Measurements from ENCODE around the gene TEX12.
"Not testable (repeated sequence)": the region's sequence is repeated elsewhere in the genome, so short reads cannot be mapped to it uniquely, and the experiment has no call there.

The TEX12 gene

GRCh38 chr11:112163875-112164685, 3.1 kb upstream of the TEX12 start, which contains the start of gene IL18:
Gene IL18 (minus strand): TSS chr11:112164094. CDS start chr11:112155053, 9,041 bp downstream.
- DNase-seq (ENCODE audit: low read depth in 2 of 2) = no peak

DNA sequence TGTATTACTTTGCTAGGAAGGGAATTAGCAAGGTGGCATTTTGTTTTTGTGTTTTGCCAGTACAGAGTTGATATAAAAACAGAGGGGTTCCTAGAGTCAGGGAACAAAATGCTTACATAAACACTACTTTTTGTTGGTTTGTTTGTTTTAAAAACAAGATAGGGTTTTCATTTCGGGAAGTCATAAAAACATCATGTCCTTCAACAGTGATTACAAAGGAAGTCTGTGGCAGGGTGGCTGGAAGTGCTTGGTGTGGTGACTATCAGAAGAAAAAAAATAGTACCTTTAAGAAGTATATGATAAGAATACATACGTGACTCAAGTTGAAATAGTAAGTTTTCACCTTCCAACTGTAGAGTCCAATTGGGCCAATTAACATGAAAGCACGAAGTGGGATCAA, 2.1 kb upstream of the TEX12 start:
- DNase-seq (ENCODE audit: low read depth in 2 of 2) = no peak

- no peak for DNase-seq (ENCODE audit: low read depth in 2 of 2)
Measured at GRCh38 chr11:112166562-112166961, 610 bp upstream of the TEX12 start.

GRCh38 chr11:112172362-112172994, 5.3 kb downstream of the TEX12 start:
- DNase-seq (ENCODE audit: low read depth in 2 of 2) = no peak

GRCh38 chr11:112173152-112173551, 6.0 kb downstream of the TEX12 start:
- no peak for DNase-seq (ENCODE audit: low read depth in 2 of 2)

DNA sequence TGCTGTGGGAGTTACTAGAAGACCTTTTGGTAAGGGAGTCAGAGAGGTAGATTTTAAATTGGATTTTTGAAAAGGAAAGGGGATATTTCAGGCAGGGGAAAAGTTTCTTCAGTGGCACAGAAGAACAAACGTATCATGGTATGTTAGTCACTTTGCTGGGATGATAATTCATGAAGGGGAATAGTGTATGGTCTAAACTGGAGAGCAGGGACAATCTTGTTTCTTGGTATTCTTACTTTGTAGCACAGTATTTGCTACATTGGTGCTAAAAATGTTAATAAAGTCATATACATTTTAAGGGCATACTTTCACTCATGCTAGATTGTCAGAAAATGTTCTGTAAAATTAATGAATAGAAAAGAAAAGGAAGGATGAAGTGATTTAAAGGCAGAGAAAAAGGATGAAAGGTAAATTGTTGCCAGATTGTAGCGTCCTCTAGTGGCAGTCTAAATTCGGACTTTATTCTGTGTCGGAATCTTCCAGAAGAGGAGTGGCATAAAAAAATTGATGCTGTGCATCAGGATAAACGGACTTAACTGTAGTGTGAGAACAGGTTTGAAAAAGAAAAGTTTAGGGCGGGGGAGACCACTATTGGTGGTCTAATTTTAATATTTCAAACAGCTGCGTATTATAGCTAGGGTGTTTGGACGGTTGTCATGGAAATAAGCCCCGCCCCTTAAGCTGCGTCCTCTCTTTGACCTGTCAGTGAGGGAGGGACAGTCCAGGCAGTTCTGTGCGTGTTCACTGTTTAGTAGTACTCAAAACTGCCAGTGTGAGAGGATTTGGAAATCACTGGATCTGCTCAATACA, 7.8 kb downstream of the TEX12 start, which contains the start of gene BCO2:
Gene BCO2 (plus strand): TSS at position 724 of the 810 bp plus-strand sequence. CDS start 90 bp downstream, outside the sequence.
- peak in 1 of 2 donors; percentile 22 for DNase-seq (ENCODE audit: low read depth in 2 of 2)

- DNase-seq (ENCODE audit: low read depth in 2 of 2) = no peak
Measured at GRCh38 chr11:112175599-112175952, 8.4 kb downstream of the TEX12 start.

DNA sequence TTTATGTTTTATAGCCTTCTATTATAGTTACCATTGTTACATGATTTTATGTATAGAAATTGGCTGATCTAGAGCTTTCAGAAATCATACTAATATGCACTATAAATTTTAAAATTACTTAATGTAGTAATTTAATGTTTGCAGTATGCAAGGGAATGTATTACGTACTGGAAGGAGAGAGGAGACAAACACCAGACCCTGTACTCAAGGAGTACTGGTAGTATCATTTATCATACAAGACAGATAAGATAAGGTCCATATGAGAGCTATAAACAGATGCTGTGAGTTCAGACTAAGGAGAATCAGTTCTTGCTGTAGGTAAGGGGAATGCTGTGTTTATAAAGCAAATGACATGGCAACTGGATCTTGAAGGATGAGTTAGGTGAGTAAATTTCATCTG, 8.9 kb downstream of the TEX12 start:
- no peak for DNase-seq (ENCODE audit: low read depth in 2 of 2)

- no peak for DNase-seq (ENCODE audit: low read depth in 2 of 2)
Measured at GRCh38 chr11:112177589-112177988, 10.4 kb downstream of the TEX12 start.

DNA sequence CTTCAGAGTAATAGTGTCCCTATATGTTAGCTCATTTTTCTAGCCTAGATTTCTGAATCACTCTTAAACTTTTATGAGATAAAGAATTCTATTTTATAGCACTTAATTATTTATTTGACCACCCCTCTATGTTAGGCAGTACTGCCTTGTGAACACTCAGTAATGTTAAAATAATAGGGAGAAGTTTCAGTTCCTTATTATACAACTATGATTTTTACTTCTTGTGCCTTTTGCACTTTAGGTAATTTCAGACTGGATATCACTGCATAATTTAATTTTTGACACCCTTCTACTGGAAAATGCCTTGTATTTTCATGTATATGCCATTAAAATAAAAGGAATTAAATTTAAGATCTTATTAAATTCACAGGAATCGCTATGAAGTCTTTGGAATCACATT, 11.3 kb downstream of the TEX12 start:
- no peak for DNase-seq (ENCODE audit: low read depth in 2 of 2)

- no peak for DNase-seq (ENCODE audit: low read depth in 2 of 2)
Measured at GRCh38 chr11:112178936-112179335, 11.8 kb downstream of the TEX12 start.

DNA sequence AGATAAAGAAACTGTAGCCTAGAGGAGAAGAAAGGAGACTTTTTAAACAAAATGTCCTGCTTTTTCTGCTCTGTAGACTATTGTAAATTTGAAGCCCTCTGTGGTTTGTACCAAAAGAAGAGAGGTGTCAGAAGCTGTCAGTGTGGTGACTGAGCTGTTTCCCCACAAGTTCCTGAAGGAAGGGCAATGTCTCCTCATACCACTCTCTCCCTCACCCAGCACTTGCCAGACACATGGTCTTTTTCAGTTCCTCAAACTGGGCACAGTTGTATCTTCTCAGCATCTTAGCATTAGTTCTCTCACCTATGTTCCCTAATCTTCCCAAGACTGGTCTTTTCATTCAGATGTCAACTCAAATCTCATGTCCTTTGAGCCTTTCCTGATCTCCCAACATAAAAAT, 12.4 kb downstream of the TEX12 start:
- no peak for DNase-seq (ENCODE audit: low read depth in 2 of 2)

GRCh38 chr11:112182867-112183266, 15.7 kb downstream of the TEX12 start:
- no peak for DNase-seq (ENCODE audit: low read depth in 2 of 2)

- no peak for DNase-seq (ENCODE audit: low read depth in 2 of 2)
Measured at GRCh38 chr11:112185883-112186282, 18.7 kb downstream of the TEX12 start.

GRCh38 chr11:112186304-112186703, 19.1 kb downstream of the TEX12 start:
- no peak for DNase-seq (ENCODE audit: low read depth in 2 of 2)

DNA sequence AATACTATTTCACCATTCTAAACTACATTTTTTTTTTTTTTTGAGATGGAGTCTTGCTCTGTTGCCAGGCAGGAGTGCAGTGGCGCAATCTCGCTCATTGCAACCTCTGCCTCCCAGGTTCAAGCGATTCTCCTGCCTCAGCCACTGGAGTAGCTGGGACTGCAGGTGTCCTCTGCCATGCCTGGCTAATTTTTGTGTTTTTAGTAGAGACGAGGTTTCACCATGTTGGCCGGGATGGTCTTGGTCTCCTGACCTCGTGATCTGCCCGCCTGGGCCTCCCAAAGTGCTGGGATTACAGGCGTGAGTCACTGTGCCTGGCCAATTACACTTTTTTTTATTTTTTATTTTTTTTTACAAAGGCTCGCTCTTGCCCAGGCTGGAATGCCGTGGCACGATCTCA, 27.9 kb downstream of the TEX12 start:
- DNase-seq (ENCODE audit: low read depth in 2 of 2) = not testable (repeated sequence)

DNA sequence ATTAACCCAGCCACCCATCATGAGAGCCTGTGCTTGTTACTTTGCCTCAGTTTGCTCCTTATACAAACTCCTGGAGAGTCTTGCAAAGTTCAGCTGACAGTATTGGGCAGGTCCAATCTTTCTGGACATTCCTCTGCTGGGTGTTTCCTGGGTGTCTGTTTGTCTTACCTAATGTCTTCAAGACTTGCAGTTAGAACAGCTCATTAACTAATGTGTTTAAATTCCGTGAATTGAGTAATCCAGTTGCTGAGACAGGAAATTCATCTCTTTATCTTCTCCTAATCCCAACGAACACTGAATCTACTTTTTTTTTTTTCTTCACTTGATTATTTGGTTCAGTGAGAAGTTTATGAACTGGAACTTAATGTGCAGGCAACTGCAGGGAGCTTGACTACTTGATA, 28.8 kb downstream of the TEX12 start:
- DNase-seq (ENCODE audit: low read depth in 2 of 2) = no peak

- DNase-seq (ENCODE audit: low read depth in 2 of 2) = no peak
Measured at GRCh38 chr11:112196519-112197087, 29.4 kb downstream of the TEX12 start.

GRCh38 chr11:112199101-112199500, 31.9 kb downstream of the TEX12 start:
- not testable (repeated sequence) for DNase-seq (ENCODE audit: low read depth in 2 of 2)

GRCh38 chr11:112200252-112200651, 33.1 kb downstream of the TEX12 start:
- DNase-seq (ENCODE audit: low read depth in 2 of 2) = no peak

DNA sequence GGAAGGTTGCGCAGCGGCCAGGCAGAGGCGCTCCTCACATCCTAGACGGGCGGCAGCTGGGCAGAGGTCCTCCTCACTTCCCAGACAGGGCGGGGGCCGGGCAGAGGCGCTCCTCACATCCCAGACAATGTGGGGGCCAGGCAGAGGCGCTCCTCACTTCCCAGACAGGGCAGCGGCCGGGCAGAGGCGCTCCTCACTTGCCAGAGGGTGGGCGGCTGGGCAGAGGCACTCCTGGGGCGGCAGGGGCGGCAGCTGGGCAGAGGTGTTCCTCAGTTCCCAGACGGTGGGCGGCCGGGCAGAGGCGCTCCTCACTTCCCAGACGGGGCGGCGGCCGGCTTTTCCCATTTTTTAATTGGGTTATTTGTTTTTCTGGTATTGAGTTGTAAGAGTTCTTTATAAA, 38.9 kb downstream of the TEX12 start:
- no peak for DNase-seq (ENCODE audit: low read depth in 2 of 2)

- no peak for DNase-seq (ENCODE audit: low read depth in 2 of 2)
Measured at GRCh38 chr11:112210890-112211289, 43.7 kb downstream of the TEX12 start.

Measured in activated CD4-positive, alpha-beta T cell treated with anti-CD3 and anti-CD28 coated beads for 24 hours (primary cell).